HepG2 (cell line): ENCODE data around the gene PCBD2. TPM values are rescaled to one million over a fixed set of nuclear protein-coding genes. Genes with fewer than 3 reads are reported as not detected.
A peak's percentile ranks its signal among the peaks of the same experiment; 100 is the strongest.

Experiments used
- ATAC-seq: fragments of 200-7000 bp; cut with Tn5 transposase; 3 replicates; pipeline ENCODE4 v1.9.1; 2020; ENCODE audit warnings: mild to moderate bottlenecking, moderate library complexity
- BruUV-seq: library from RNA; stranded (reverse); fragments of 400-500 nt; replicated peaks from 2 replicates; lab custom pipeline; 2021; lab: Mats Ljungman, UMichigan
- CTCF ChIA-PET: fragments of 300-600 bp; formaldehyde crosslinking; extraction: SDS; loops from one replicate; lab custom pipeline; 2021; ENCODE audit warnings: low total read pairs, inconsistent platforms, low intra/inter-chr PET ratio; lab: Yijun Ruan, JAX
- POLR2A ChIA-PET: fragments of 350-600 bp; sonication (Branson Sonifier 250); formaldehyde crosslinking; loops from one replicate; lab custom pipeline; 2020; ENCODE audit warnings: antibody characterized with exemption, inconsistent platforms; lab: Yijun Ruan, JAX
- DNase-seq: peaks from one replicate; pipeline ENCODE4 v3.0.0-alpha.2; 2015; ENCODE audit warnings: low spot score
- FAIRE-seq: peaks from 3 replicates; lab custom pipeline; 2011; peaks lifted over from hg19 to GRCh38; lab: Jason Lieb, UNC
- H2AFZ ChIP-seq: one replicate; pipeline ENCODE4 v1.6.1; 2011; ENCODE audit warnings: low read length, inconsistent platforms
- H3K27ac ChIP-seq: fragments of 300-600 bp; 3 replicates; pipeline ENCODE4 v1.8.0; 2011; ENCODE audit warnings: mixed run types, mild to moderate bottlenecking, mixed read lengths, low read length, inconsistent platforms; ENCODE audit not compliant: insufficient read depth; ENCODE audit errors: extremely low read length
- H3K27me3 ChIP-seq, 2 experiments: fragments of 200-600 bp in 1 of 2; 2 replicates in 1 of 2; 3 replicates in 1 of 2; pipeline versions ENCODE4 v1.6.0 to v1.8.0; 2011; ENCODE audit warnings: low read length in 2 of 2, mild to moderate bottlenecking in 2 of 2, moderate library complexity in 2 of 2, inconsistent platforms in 1 of 2; ENCODE audit not compliant: insufficient read depth in 2 of 2, control insufficient read depth in 1 of 2
- H3K36me3 ChIP-seq, 2 experiments: fragments of 200-600 bp in 1 of 2; replicated peaks in 1 of 2; 2 replicates in 1 of 2; 3 replicates in 1 of 2; pipeline versions ENCODE4 v1.5.1 to v1.8.0; 2011; ENCODE audit warnings: low read length in 2 of 2, inconsistent platforms in 1 of 2; ENCODE audit not compliant: insufficient read depth in 2 of 2, control insufficient read depth in 1 of 2
- H3K4me1 ChIP-seq: 2 replicates; pipeline ENCODE4 v1.5.1; 2012; ENCODE audit warnings: low read length, inconsistent platforms; ENCODE audit not compliant: insufficient read depth
- H3K4me2 ChIP-seq: 2 replicates; pipeline ENCODE4 v1.6.0; 2011; ENCODE audit warnings: low read depth, low read length, inconsistent platforms
- H3K4me3 ChIP-seq, 3 experiments: fragments of 200-600 bp in 1 of 3; sonication (generic), shearing (Covaris generic) in 1 of 3; replicated peaks in 1 of 3; 2 replicates each; pipeline ENCODE4 v1.5.1; 2011 to 2016; ENCODE audit warnings: low read length in 3 of 3, inconsistent platforms in 2 of 3, low read depth in 2 of 3, mild to moderate bottlenecking in 2 of 3, control low read depth in 1 of 3, mixed read lengths in 1 of 3; ENCODE audit not compliant: insufficient read depth in 1 of 3
- H3K79me2 ChIP-seq: one replicate; pipeline ENCODE4 v1.6.1; 2011; ENCODE audit warnings: low read length, inconsistent platforms; ENCODE audit not compliant: insufficient read depth
- H3K9ac ChIP-seq: 2 replicates; pipeline ENCODE4 v1.6.0; 2011; ENCODE audit warnings: mild to moderate bottlenecking, low read depth, low read length, inconsistent platforms; ENCODE audit not compliant: insufficient read depth
- H3K9me3 ChIP-seq: 2 replicates; pipeline ENCODE4 v1.5.1; 2012; ENCODE audit warnings: mild to moderate bottlenecking, low read length
- H4K20me1 ChIP-seq: 2 replicates; pipeline ENCODE4 v1.6.0; 2011; ENCODE audit warnings: inconsistent platforms, mild to moderate bottlenecking, low read length, moderate library complexity; ENCODE audit not compliant: insufficient read depth
- BCL3 ChIP-seq: sonication (generic); formaldehyde crosslinking; IDR thresholded peaks from 2 replicates; pipeline ENCODE4 v1.5.1; 2020; ENCODE audit warnings: mild to moderate bottlenecking, missing genetic modification reagents, moderate library complexity
- HMGXB4 ChIP-seq, 2 experiments: sonication (generic) in 1 of 2; formaldehyde crosslinking in 1 of 2; IDR thresholded peaks; 2 replicates each; pipeline versions ENCODE4 v1.4.0 to v1.6.1; 2018 to 2020; ENCODE audit warnings: missing genetic modification reagents in 2 of 2, borderline replicate concordance in 1 of 2, low read depth in 1 of 2, mild to moderate bottlenecking in 1 of 2, missing biosample characterization in 1 of 2
- NONO ChIP-seq, 2 experiments: fragments of 450-650 bp in 1 of 2; sonication (generic) in 1 of 2; formaldehyde crosslinking in 1 of 2; IDR thresholded peaks in 1 of 2; conservative IDR thresholded peaks in 1 of 2; 2 replicates each; pipeline versions ENCODE4 v1.6.1 to v1.8.0; 2017 to 2022; ENCODE audit warnings: mild to moderate bottlenecking in 1 of 2, missing genetic modification reagents in 1 of 2, moderate library complexity in 1 of 2
- NR3C1 ChIP-seq: sonication (generic); formaldehyde crosslinking; IDR thresholded peaks from 2 replicates; pipeline ENCODE4 v1.4.0; 2020; ENCODE audit warnings: missing genetic modification reagents
- RARA ChIP-seq: IDR thresholded peaks from 2 replicates; pipeline ENCODE4 v1.6.1; 2016; ENCODE audit warnings: missing genetic modification reagents, missing compliant biosample characterization
- SOX13 ChIP-seq, 3 experiments: fragments of 450-650 bp in 1 of 3; sonication (generic) in 1 of 3; formaldehyde crosslinking in 1 of 3; IDR thresholded peaks in 2 of 3; conservative IDR thresholded peaks in 1 of 3; 2 replicates each; pipeline versions ENCODE4 v1.5.0 to v1.6.1; 2016 to 2020; ENCODE audit warnings: antibody characterized with exemption in 1 of 3, mild to moderate bottlenecking in 1 of 3, missing compliant biosample characterization in 1 of 3, missing genetic modification reagents in 1 of 3, moderate library complexity in 1 of 3
- TCF7 ChIP-seq: sonication (generic); IDR thresholded peaks from 2 replicates; pipeline ENCODE4 v1.6.1; 2016; ENCODE audit warnings: antibody characterized with exemption, low read depth
- ZBED4 ChIP-seq: sonication (generic); formaldehyde crosslinking; IDR thresholded peaks from 2 replicates; pipeline ENCODE4 v1.4.0; 2020; ENCODE audit warnings: missing genetic modification reagents, borderline replicate concordance
- ZNF503 ChIP-seq: sonication (generic); formaldehyde crosslinking; IDR thresholded peaks from 2 replicates; pipeline ENCODE4 v1.4.0; 2020; ENCODE audit warnings: missing genetic modification reagents
- ZNF780A ChIP-seq: sonication (generic); formaldehyde crosslinking; IDR thresholded peaks from 2 replicates; pipeline ENCODE4 v1.8.0; 2022; ENCODE audit warnings: mild to moderate bottlenecking, missing genetic modification reagents, moderate library complexity
- WGBS: methylation state at CpG from one replicate; pipeline ENCODE4 v1.1.6; 2017; ENCODE audit warnings: low lambda C conversion rate; 5-methylcytosine and 5-hydroxymethylcytosine counted together
- in situ Hi-C: cut with HindIII; loops from 2 replicates; pipeline ENCODE4 v1.10.0; 2017; ENCODE audit warnings: low pct_unique_long_range_greater_than_20kb; ENCODE audit not compliant: extremely low pct_ligation_motif_present
- intact Hi-C: fragments of 100-400 bp; cut with micrococcal nuclease; formaldehyde crosslinking; loops from one replicate; pipeline ENCODE4 v1.10.0; 2022; ENCODE audit not compliant: unreplicated experiment
- polyA plus RNA-seq, 8 experiments: library from polyadenylated mRNA; depleted of rRNA in 3 of 8; stranded (reverse) in 7 of 8; unstranded in 1 of 8; fragments of >200 nt; fragmentation: Illumina TruSeq in 4 of 8; extraction: Trizol in 4 of 8; gene quantifications; 2 replicates each; pipeline versions ENCODE4 v1.2.1 to v1.2.3, GENCODE V29; 2011 to 2016; ENCODE audit warnings: low read depth in 4 of 8, missing spikeins in 1 of 8, mixed read lengths in 1 of 8; ENCODE audit not compliant: insufficient read depth in 1 of 8
- total RNA-seq, 5 experiments: library from RNA; depleted of rRNA; stranded (reverse); fragments of >200 nt; fragmentation: Illumina TruSeq; extraction: Trizol; gene quantifications; 2 replicates each; pipeline ENCODE4 v1.2.3, GENCODE V29; 2016; ENCODE audit warnings: low read depth in 1 of 5

The PCBD2 gene
- total and polyA plus RNA-seq, 2 of the 13 experiments (the other 11 are each of a cell fraction or from before 2014, with no cell fraction given): 5.5 to 12.0 TPM

GRCh38 chr5:134964359-134965270 is 59.7 kb downstream of the PCBD2 start:
- peak; percentile 92 for DNase-seq
- no peak overlapping the region; the same call in 1 of the 2 replicates for H3K9ac ChIP-seq
- WGBS: 5% methylated on average over 12 of the region's 12 CpGs
- peak overlapping the region; percentile 71 for H3K4me2 ChIP-seq
- peaks cover 35% of the 10 kb centered on the region for H3K4me1 ChIP-seq
- H3K4me3 ChIP-seq: peak overlapping the region in 2 of 3 experiments; percentile 10 to 35; a peak in 3 of 6 replicates
- no peak overlapping the region for H2AFZ ChIP-seq
- in situ Hi-C loops (no loop called here), intact Hi-C loops (loop anchor here (2.0 to 5.0 kb wide), 2 partner anchors 42 to 68 kb away; partner anchors contain the start of gene PITX1)
- POLR2A ChIA-PET: interaction anchor here (1.0 to 2.5 kb wide), 11 partner anchors 9 to 192 kb away, joined by 3 to 22 read pairs (median 4); partner anchors contain the start of genes PCBD2 and TXNDC15
- no peaks in the 10 kb centered on the region for H4K20me1 ChIP-seq
- CTCF ChIA-PET: no interaction called here
- no peaks in the 10 kb centered on the region for H3K27me3 ChIP-seq
- FAIRE-seq: peak; percentile 85
- no TSS peak for BruUV-seq
- peaks cover 0 to 7% of the 10 kb centered on the region in 2 experiments; a peak in 2 of 5 replicates for H3K36me3 ChIP-seq
- peak; percentile 83 for ATAC-seq
- no peaks in the 10 kb centered on the region for H3K9me3 ChIP-seq
- no peaks in the 10 kb centered on the region for H3K79me2 ChIP-seq
- peak overlapping the region; percentile 65 for H3K27ac ChIP-seq
- TF ChIP-seq NONO (IDR thresholded peaks at IDR 0.05) (no peak), NONO (CRISPR knock-in tag; conservative IDR thresholded peaks at IDR 0.05) (0 out of 2 replicates have a peak, but pooled peaks have one; percentile 45), TCF7 (peak; percentile 93), ZNF780A (CRISPR knock-in tag) (no peak), SOX13 (IDR thresholded peaks at IDR 0.05) (peak; percentile 51; the same call in 1 of the 2 replicates), SOX13 (CRISPR knock-in tag; conservative IDR thresholded peaks at IDR 0.05 in 1 of 2, IDR thresholded peaks at IDR 0.05 in 1 of 2) (peak in 1 of 2 experiments; percentile 80; a peak in 2 of 4 replicates), HMGXB4 (CRISPR knock-in tag; IDR thresholded peaks at IDR 0.05; ENCODE audit: borderline replicate concordance in 1 of 2, low read depth in 1 of 2) (no peak), ZNF503 (CRISPR knock-in tag) (peak; percentile 51; the same call in 1 of the 2 replicates), RARA (CRISPR knock-in tag) (peak; percentile 75), BCL3 (CRISPR knock-in tag) (no peak), ZBED4 (peak; percentile 31; the same call in 1 of the 2 replicates), NR3C1 (CRISPR knock-in tag) (no peak)
